GM18861 (cell line): ENCODE results near the gene MB21D2.

Source experiments
- ATAC-seq: cut with Tn5 transposase; IDR thresholded peaks from one replicate; pipeline ENCODE4 v1.9.1; 2021; ENCODE audit not compliant: unreplicated experiment

MB21D2 gene

DNA sequence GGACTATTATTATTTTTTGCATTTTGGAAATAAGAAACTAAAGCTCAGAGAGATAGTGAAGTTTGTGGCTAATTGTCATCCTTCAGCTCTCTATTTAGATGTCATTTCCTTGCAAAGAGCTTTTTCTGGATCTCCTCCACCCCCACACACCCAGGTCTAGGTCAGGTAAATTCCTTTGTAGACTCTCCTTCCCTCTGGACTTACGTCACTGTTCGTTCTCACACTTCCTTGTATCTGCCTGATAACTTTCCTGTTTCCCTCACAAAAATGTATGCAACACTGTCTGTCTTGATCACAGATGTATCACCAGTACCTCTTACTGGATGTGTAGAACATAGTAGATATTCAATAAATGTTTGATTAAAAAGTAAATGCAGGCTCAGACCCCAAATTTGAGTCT lies 6.1 kb upstream of the MB21D2 start:
- ATAC-seq = no peak

- no peak for ATAC-seq
Measured at GRCh38 chr3:192921793-192922192, 4.1 kb upstream of the MB21D2 start.

DNA sequence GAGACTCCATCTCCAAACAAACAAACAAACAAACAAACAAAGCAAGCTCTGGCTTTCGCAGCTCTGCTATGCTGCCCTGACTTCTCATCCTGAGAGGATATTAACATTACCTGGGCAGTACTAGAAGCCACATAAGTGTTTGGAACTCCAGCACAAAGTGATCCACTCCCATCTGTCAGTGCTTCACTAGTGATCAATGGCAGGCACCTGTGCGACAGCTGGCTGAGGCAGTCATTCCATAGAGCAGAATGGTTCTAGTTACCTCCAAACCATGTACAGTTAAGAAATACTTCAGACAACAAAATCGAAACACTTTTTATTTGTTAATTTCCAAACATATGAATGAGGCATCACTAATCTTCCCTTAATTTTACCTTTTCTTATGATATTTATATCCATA lies 2.8 kb upstream of the MB21D2 start:
- no peak for ATAC-seq

DNA sequence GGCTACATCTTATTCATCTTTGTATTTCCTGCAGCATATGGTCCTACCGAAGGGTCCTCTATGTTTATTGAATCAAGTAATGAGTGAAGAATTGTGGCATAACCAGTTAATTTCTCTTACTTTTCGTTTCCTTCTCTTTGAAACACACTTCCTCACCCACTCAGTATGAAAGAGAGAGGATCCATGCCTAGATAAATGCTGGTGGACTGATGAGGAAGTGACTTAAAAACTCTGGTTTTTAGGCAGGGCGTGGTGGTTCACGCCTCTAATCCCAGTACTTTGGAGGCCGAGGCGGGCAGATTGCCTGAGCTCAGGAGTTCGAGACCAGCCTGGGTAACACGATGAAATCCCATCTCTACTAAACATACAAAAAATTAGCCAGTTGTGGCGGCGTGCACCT lies 2.2 kb upstream of the MB21D2 start:
- no peak for ATAC-seq

- no peak for ATAC-seq
Measured at GRCh38 chr3:192918275-192918588, 576 bp upstream of the MB21D2 start.

- ATAC-seq = peak; percentile 26
Measured at GRCh38 chr3:192917028-192917403, 640 bp downstream of the MB21D2 start.

DNA sequence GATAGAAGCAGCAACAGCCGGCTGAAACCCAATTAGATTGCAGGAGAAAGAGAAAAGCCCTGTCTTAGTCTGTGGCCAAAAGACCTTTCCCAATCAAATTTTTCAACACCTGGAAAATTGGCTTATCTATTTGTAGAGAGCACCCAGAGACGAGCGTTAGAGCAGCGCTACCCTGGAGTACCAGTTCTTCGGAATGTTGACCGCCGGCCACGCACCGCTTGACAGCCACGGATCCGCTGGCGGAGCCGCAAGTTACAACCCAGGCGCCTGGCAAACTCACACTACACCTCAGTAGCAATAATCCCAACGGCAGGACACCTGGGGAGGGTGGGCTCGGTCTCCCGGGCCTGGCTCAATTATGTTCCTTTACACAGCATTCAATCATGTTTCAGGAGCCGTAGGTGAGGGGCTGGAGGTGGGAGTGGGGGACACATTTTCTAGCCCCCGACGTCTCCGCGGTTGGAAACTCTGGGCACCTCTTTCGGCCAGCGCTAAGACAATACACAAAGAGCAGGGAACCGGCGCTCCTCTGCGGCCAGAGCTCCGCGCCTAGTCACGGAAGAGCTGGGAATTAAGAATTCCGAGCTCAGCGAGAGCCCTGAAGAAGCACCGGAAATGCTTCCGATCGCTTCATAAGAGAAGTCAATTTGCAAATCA lies 1.2 kb downstream of the MB21D2 start:
- no peak for ATAC-seq

- ATAC-seq = no peak
Measured at GRCh38 chr3:192915722-192916121, 1.9 kb downstream of the MB21D2 start.

DNA sequence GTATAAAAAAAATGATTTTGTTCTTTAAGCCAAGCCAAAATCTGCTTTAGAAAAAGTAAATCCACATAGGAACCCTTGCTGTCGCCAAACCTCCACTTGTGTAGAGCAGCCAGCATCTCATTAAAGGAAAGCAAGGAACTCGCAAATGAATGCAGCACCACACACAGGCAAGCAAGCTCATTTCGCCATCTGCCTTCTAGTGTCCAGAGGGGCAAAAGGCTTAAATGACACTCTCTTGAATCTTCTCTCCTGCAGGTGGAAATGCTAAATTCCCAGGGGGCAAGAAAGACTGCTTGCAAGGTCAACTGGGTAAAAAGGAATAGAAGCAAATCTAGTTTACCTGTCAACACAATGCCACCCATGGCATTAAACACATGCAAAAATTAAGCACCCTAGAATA lies 2.4 kb downstream of the MB21D2 start:
- ATAC-seq = peak; percentile 30

DNA sequence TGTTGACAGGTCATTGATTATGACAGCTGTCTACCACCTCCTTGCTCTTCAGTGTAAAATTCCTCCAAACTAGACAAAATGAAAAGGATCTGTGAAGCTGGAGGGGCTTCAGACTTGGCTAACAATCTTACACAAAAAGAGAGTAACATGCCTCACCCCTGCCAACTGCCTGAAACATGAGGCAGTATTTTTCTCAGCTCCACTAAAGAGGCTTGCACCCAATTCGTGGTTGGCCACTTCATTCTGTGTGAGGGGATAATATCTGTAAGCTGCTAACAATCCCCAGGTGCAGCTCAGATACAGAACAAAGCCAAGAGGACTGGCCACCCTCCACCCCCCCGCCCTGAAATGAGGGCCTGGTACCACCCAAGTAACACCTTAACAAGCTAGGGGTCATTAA lies 2.8 kb downstream of the MB21D2 start:
- no peak for ATAC-seq

DNA sequence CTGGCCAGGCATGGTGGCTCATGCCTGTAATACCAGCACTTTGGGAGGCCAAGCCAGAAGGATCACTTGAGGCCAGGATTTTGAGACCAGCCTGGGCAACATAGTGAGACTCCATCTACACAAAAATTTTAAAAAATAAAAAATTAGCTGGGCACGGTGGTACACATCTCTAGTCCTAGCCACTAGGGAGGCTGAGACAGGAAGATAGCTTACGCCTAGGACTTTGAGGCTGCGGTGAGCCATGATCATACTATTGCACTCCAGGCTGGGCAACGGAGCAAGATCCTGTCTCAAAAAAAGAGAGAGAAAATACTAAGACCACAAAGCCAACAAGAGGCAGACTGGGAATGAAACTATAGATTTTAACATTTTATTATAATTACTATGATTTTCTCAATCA lies 4.1 kb downstream of the MB21D2 start:
- no peak for ATAC-seq

DNA sequence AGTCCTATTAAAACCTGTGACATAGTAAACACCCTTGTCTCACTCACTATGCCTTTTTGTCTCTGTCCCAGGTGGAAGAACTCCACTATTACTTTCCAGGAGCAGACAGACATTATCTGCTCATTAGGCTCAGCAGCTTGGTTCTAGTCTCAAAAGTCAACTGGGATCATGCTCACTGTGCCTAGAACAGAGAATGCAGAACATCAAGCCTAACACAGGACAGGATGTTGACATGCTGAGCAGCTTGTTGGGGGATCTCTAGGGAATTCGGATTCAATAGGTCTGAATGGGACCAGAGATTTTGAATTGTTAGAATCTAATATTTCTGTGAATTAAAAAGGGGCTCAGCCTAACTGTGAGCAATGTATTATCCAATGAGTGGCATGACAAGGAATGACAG lies 6.4 kb downstream of the MB21D2 start:
- ATAC-seq = no peak

DNA sequence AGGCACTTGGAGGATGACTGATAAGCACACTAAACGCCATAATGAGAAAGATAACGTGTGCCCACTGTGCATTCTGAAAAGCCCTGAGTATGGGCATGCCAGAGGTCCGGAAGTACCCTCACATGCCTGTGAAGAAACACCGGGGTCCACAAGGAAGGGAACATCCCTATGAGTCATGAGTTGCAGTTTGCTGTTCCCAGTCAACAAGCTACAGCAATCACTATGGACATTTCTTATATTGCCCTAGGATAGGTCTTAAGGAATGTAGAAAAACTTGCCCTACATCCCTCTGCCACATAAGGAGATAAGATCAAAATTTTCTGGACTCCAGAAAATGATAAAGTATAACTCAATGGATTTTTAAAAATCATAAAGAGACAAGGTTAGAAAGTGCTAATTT lies 9.9 kb downstream of the MB21D2 start:
- ATAC-seq = no peak

GRCh38 chr3:192906940-192907339 lies 10.7 kb downstream of the MB21D2 start:
- ATAC-seq = no peak

GRCh38 chr3:192905980-192906678 lies 11.5 kb downstream of the MB21D2 start:
- no peak for ATAC-seq

GRCh38 chr3:192904632-192905289 lies 12.9 kb downstream of the MB21D2 start:
- ATAC-seq = no peak

DNA sequence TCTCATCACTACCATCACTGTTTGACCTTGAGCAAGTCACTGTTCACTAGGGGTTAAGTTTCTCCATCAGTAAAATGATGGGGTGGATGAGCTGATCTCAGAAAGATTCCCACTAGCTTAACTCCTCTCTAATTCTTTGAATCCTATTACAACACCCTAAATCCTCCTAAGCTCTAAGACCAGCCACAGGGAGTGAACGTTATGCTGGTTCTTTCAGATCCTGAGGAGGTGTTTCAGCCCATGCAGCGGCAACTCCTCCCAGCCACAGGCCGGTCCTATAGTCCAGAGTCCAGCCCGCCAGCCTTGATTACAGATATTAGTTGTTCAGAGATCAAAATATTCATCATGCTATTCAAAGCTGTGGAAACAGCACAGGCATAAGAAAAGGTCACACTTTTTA lies 15.1 kb downstream of the MB21D2 start:
- no peak for ATAC-seq

DNA sequence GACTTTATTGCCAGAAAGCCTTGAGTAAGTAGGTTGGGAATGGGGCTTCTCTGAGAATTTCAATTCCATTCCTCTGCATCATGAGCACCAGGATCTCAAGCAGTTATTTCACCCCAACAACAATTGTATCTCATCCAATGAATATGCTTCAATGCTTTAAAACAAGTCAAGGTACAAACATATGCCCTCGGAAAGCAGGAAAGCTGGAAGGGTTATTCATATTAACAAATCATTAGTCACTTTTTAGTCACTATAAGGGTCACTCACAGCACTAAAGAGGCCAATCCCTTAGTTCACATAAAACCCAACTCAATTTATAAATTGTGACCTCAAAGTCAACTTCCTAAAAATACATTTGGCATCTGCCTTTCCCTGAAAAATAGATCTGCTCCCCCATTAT lies 16.2 kb downstream of the MB21D2 start:
- ATAC-seq = no peak

DNA sequence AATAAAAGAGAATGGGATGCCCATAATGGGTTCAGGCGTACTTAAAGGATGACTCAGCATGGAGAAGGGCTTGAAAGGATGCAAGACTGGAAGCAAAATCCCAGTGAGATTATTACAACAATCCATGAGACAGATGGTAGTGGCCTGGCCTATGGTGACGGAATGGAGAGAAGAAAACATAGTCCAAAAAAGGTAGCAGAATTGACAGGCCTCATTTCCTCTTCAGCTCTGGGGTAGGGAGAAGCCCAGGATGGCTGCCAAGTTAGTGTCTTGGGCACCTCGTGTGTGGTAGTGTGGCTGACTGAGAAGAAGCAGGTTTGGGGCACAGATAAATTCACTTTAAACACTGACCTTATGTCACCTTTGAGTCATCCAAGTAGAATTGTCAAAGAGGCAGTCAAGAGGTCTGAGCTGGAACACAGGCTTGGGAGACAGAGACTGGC lies 18.1 kb downstream of the MB21D2 start:
- no peak for ATAC-seq

DNA sequence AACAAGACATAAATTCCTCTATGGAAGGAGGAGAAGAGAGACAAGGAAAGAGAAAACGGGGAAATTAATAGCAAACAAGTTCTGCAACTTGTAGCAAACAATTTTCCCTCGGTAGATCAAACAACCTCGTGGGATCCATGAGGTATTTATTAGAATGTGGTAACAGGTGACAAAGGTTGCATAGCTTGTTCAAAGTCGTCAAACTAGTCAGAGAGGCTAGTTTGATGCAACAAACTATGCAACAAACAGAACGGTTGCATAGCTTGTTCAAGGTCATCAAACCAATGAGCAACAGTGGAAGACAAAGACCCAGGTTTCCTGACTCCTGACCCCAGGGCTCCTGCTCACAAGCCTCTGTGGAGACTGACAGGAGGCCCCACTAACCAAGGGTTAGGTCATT lies 20.7 kb downstream of the MB21D2 start:
- no peak for ATAC-seq

GRCh38 chr3:192896208-192896607 lies 21.4 kb downstream of the MB21D2 start:
- no peak for ATAC-seq

DNA sequence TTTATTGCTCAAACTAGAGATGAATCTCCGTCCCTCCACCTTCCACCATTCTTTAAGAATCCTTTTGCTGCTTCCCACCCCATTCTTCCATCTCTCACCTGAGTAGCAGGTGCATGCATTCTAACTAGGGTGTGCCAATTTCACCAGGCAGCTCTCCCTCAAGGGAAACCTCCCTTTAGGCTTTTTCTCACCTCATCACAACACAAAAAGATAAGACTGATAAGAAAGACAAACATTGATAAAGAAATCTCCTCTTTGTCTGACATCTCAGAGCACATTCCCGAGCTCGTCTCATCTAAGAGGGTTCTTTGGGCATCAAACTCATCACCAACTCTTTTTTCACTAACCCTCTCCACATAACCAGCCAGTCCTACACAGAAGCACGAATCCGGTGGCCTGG lies 23.0 kb downstream of the MB21D2 start:
- ATAC-seq = no peak
